Epidermal melanocyte (primary cell): ENCODE measurements around the gene HBA2.
"Not testable (repeated sequence)": the region's sequence is repeated elsewhere in the genome, so short reads cannot be mapped to it uniquely, and the experiment has no call there.

Source experiments
- DNase-seq: peaks from one replicate; pipeline ENCODE4 v3.0.0; 2011; ENCODE audit warnings: low spot score; ENCODE audit not compliant: insufficient read length

HBA2 gene

DNA sequence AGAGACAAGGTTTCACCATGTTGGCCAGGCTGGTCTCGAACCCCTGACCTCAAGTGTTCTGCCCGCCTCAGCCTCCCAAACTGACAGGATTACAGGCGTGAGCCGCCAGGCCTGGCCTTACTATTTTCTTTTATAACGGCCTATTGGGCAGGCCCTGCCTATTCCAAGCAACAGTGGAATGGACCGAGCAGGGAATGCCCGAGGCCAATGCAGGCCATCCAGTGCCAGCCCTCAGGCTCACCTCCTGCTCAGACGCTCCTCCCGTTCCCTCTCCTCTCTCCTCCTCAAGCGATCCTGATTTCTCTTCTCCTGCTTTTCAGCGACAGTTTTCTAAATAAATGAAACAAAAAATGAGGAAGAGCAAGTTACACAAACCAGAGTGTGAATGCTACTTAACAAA lies 20.0 kb downstream of the HBA2 start:
- no peak for DNase-seq

DNA sequence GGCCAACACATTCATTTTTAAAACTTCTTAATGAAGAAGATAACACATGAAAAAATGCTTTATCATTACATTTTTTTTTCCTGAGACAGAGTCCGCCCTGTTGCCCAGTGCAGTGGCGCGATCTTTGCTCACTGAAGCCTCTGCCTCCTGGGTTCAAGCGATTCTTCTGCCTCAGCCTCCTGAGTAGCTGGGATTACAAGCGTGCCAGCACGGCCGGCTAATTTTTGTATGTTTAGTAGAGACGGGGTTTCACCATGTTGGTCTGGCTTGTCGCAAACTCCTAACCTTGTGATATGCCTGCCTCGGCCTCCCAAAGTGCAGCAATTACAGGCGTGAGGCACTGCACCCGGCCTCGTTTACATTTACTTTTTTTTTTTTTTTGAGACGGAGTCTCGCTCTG lies 20.8 kb downstream of the HBA2 start:
- no peak for DNase-seq

DNA sequence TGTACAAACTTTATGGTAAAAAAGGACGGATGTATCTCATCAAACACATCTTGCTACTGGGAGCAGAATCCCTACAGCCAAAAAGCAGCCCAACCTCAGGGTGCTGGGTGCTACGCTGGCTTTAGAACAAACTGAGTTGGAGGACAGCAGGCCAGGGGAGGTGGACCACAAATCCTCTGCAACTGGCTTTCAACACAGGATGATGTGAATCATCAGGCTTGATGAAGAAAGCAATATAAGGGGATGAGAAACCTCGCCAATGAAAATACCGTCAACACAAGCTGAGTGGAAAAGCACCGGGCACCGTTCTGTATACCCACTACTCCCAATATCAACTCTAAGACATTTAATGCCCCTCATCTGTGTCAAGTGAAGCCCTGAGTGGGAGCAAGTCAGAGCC lies 21.8 kb downstream of the HBA2 start:
- DNase-seq = no peak

DNA sequence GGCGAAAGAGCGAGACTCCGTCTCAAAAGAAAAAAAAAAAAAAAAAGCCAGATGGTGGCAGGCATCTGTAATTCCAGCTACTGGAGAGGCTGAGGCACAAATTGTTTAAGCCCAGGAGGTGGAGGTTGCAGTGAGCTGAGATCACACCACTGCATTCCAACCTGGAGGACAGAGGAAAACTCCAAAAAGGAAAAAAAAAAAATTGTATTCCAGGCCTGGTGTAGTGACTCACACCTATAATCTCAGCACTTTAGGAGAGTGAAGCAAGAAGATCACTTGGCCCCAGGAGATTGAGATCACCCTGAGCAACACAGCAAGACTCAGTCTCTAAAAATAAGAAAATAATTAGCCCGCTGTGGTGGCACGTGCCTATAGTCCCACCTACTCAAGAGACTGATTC lies 27.7 kb downstream of the HBA2 start:
- no peak for DNase-seq

DNA sequence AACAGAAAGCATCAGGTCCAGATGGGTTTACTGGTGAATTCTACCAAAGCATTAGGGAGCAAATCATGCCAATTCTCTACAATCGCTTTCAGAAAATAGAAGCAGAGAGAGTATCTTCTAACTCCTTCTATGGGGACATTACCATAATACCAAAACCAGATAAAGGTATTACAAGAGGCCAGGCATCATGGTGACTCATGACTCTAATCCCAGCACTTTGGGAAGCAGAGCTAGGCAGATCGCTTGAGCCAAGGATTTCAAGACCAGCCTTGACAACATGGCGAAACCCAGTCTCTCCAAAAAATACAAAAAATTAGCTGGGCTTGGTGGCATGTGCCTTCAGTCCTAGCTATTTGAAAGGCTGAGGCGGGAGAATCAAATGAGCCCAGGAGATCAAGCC lies 30.6 kb downstream of the HBA2 start:
- DNase-seq = no peak

DNA sequence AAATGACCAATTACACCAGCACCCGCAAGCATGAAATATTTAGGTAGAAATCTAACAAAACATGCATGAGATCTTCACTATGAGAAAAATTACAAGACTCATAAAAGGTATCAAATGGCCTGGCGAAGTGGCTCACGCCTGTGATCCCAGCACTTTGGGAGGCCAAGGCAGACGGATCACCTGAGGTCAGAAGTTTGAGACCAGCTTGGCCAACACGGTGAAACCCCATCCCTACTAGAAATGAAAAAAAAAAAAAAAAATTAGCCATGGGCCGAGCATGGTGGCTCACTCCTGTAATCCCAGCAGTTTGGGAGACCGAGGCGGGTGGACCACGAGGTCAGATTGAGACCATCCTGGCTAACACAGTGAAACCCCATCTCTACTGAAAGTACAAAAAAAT lies 31.4 kb downstream of the HBA2 start:
- DNase-seq = not testable (repeated sequence)

DNA sequence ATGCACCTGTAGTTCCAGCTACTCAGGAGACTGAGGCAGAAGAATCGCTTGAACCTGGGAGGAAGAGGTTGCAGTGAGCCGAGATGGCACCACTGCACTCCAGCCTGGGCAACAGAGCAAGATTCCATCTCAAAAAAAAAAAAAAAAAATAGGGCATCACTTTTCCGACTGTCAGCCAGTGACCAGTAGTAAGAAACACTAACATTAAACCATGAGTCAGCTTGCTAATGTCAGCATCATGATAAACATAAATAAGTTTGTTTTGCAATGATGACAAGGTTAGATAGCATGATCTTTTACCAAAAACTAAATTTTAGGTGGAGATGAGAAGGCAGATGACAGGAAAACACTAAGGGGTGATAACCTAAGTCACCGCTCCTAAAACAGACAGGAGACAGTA lies 36.7 kb downstream of the HBA2 start:
- not testable (repeated sequence) for DNase-seq

DNA sequence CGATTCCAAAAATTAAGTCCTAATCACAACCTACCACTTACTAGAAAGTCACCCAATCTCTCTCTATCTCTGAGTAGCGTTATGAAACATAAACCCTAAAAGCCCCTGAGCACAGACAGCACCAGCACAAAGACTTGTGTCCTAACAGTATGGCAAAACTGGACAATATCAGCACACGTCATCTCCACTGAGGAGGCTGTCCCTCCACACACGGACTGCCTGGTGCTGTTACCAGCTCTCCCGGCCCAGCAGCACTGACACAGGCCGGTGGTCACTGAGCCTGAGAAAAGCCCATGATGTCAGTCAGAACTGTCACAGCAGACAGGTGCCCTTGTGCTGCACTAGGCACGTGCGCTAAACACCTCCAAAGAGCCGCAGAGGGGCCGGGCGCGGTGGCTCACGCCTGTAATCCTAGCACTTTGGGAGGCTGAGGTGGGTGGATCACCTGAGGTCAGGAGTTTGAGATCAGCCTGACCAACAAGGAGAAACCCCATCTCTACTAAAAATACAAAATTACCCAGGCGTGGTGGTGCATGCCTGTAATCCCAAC lies 39.0 kb downstream of the HBA2 start:
- not testable (repeated sequence) for DNase-seq

DNA sequence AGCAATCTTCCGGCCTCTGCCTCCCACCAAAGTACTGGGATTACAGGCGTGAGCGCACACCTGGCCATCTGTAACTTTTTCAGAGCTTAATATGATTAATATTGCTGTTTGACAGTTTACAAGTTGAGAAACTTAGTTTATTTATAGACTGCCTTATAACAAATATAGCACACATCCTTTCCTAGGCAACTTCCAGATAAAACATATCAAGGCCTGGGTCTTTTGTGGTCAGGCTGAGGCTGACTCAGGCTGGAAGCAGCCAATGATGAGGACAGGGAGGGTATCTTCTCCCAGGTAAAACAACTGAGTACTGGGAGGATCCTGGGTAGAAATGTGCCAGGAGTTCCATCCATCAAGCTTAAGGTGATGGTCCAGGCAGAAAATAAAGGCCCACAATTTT lies 40.3 kb downstream of the HBA2 start:
- no peak for DNase-seq

DNA sequence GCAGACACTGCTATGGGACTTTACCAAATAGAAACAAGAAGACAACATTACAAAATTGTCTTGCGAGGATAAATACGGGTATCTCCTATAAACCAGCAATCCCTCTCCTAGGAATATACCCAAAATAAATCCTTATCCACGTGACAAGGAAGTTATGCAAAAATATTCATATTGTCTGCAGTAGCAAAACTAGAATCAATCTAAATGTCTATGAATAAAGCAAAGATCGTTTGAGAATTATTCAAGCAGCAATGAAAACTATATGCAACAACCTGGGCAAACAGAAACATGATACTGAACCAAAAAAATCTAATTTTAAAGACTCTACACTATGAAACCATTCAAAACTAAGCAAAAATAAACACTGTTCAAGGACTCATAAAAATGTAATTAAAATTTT lies 47.3 kb downstream of the HBA2 start:
- DNase-seq = no peak
